ENCODE measurements around the gene DRC7.
"Not testable (repeated sequence)": the region's sequence is repeated elsewhere in the genome, so short reads cannot be mapped to it uniquely, and the experiment has no call there.

Gene DRC7

GRCh38 chr16:57735755-57736418 is 41.3 kb downstream of the DRC7 start, which contains the start of gene KATNB1:
Gene KATNB1 (plus strand): TSS chr16:57735770. CDS start chr16:57737244, 1,474 bp downstream.
- no peak for DNase-seq (ENCODE audit: low read depth)

- peak; percentile 35 for DNase-seq (ENCODE audit: low read depth)
Observed at GRCh38 chr16:57736419-57737351, 42.1 kb downstream of the DRC7 start.

GRCh38 chr16:57738844-57739243 is 44.2 kb downstream of the DRC7 start:
- no peak for DNase-seq (ENCODE audit: low read depth)

GRCh38 chr16:57739756-57740422 is 45.3 kb downstream of the DRC7 start:
- DNase-seq (ENCODE audit: low read depth): no peak

- no peak for DNase-seq (ENCODE audit: low read depth)
Observed at GRCh38 chr16:57740423-57741071, 45.9 kb downstream of the DRC7 start.

GRCh38 chr16:57741660-57742191 is 47.1 kb downstream of the DRC7 start:
- no peak for DNase-seq (ENCODE audit: low read depth)

- no peak for DNase-seq (ENCODE audit: low read depth)
Observed at GRCh38 chr16:57742543-57742942, 47.9 kb downstream of the DRC7 start.

- DNase-seq (ENCODE audit: low read depth): no peak
Observed at GRCh38 chr16:57743458-57743857, 48.9 kb downstream of the DRC7 start.

GRCh38 chr16:57743886-57744641 is 49.5 kb downstream of the DRC7 start:
- no peak for DNase-seq (ENCODE audit: low read depth)

- no peak for DNase-seq (ENCODE audit: low read depth)
Observed at GRCh38 chr16:57744642-57744903, 50.0 kb downstream of the DRC7 start.

GRCh38 chr16:57745768-57746167 is 51.2 kb downstream of the DRC7 start:
- DNase-seq (ENCODE audit: low read depth): no peak

GRCh38 chr16:57746316-57746715 is 51.7 kb downstream of the DRC7 start:
- DNase-seq (ENCODE audit: low read depth): not testable (repeated sequence)

- DNase-seq (ENCODE audit: low read depth): no peak
Observed at GRCh38 chr16:57747091-57747490, 52.5 kb downstream of the DRC7 start.

- no peak for DNase-seq (ENCODE audit: low read depth)
Observed at GRCh38 chr16:57747496-57747895, 52.9 kb downstream of the DRC7 start.

- DNase-seq (ENCODE audit: low read depth): no peak
Observed at GRCh38 chr16:57747996-57748395, 53.4 kb downstream of the DRC7 start.

- no peak for DNase-seq (ENCODE audit: low read depth)
Observed at GRCh38 chr16:57748596-57748995, 54.0 kb downstream of the DRC7 start.

- no peak for DNase-seq (ENCODE audit: low read depth)
Observed at GRCh38 chr16:57749101-57749692, 54.6 kb downstream of the DRC7 start.

GRCh38 chr16:57749856-57750452 is 55.3 kb downstream of the DRC7 start:
- DNase-seq (ENCODE audit: low read depth): no peak

GRCh38 chr16:57750796-57751538 is 56.4 kb downstream of the DRC7 start:
- DNase-seq (ENCODE audit: low read depth): no peak

Measured in activated T-cell treated with anti-CD3 and anti-CD28 coated beads for 24 hours (primary cell).